HEK293 (cell line): ENCODE data around the gene SINHCAF.

Source experiments
- CTCF ChIA-PET: fragments of 350-600 bp; formaldehyde crosslinking; extraction: SDS; loops from one replicate; lab custom pipeline; 2021; ENCODE audit warnings: antibody characterized with exemption; lab: Yijun Ruan, JAX
- POLR2A ChIA-PET: fragments of 300-600 bp; formaldehyde crosslinking; extraction: SDS; loops from one replicate; lab custom pipeline; 2020; ENCODE audit warnings: antibody characterized with exemption, inconsistent platforms; lab: Yijun Ruan, JAX
- H3K27ac ChIP-seq: fragments of 200-500 bp; sonication (Bioruptor generic); 2 replicates; pipeline ENCODE4 v1.5.1; 2014; ENCODE audit warnings: low read depth, low read length, control low read depth, inconsistent platforms; ENCODE audit errors: extremely low read depth
- H3K36me3 ChIP-seq, 2 experiments: fragments of 200-500 bp in 1 of 2; sonication (Bioruptor generic) in 1 of 2; 1 replicate in 1 of 2; 2 replicates in 1 of 2; pipeline ENCODE4 v1.5.1; 2014 to 2017; ENCODE audit warnings: inconsistent platforms in 2 of 2, low read length in 2 of 2; ENCODE audit not compliant: control insufficient read depth in 2 of 2, insufficient read depth in 1 of 2
- H3K4me1 ChIP-seq: fragments of 200-500 bp; sonication (Bioruptor generic); 2 replicates; pipeline ENCODE4 v1.5.1; 2014; ENCODE audit warnings: mild to moderate bottlenecking, low read length, inconsistent platforms; ENCODE audit not compliant: control insufficient read depth, insufficient read depth
- H3K4me3 ChIP-seq: 2 replicates; pipeline ENCODE4 v1.5.1; 2011; ENCODE audit warnings: low read depth, mild to moderate bottlenecking, control low read depth, low read length, moderate library complexity
- H3K9me3 ChIP-seq: fragments of 200-500 bp; sonication (Bioruptor generic); 2 replicates; pipeline ENCODE4 v1.5.1; 2014; ENCODE audit warnings: low read depth, low read length, inconsistent platforms; ENCODE audit not compliant: control insufficient read depth, insufficient read depth
- AEBP2 ChIP-seq: fragments of 450-650 bp; formaldehyde crosslinking; IDR thresholded peaks from 2 replicates; pipeline ENCODE4 v1.5.1; 2016; ENCODE audit warnings: missing biosample characterization, missing genetic modification characterization, borderline replicate concordance
- FEZF1 ChIP-seq: fragments of 450-650 bp; formaldehyde crosslinking; IDR thresholded peaks from 2 replicates; pipeline ENCODE4 v1.5.1; 2016; ENCODE audit warnings: missing biosample characterization, missing genetic modification characterization
- GLI2 ChIP-seq: fragments of 450-650 bp; formaldehyde crosslinking; IDR thresholded peaks from 2 replicates; pipeline ENCODE4; 2017; ENCODE audit warnings: missing biosample characterization, missing genetic modification characterization, low read depth, borderline replicate concordance
- GLIS1 ChIP-seq: fragments of 450-650 bp; formaldehyde crosslinking; IDR thresholded peaks from 2 replicates; pipeline ENCODE4 v1.5.1; 2016; ENCODE audit warnings: missing biosample characterization, missing genetic modification characterization
- IKZF3 ChIP-seq: fragments of 450-650 bp; IDR thresholded peaks from 2 replicates; pipeline ENCODE4 v1.5.0; 2018; ENCODE audit warnings: missing biosample characterization, mild to moderate bottlenecking, missing genetic modification characterization, moderate library complexity
- KLF9 ChIP-seq: fragments of 450-650 bp; formaldehyde crosslinking; IDR thresholded peaks from 2 replicates; pipeline ENCODE4 v1.5.1; 2016; ENCODE audit warnings: missing biosample characterization, missing genetic modification characterization, low read depth
- PRDM1 ChIP-seq: fragments of 450-650 bp; formaldehyde crosslinking; IDR thresholded peaks from 2 replicates; pipeline ENCODE4; 2016; ENCODE audit warnings: missing biosample characterization, missing genetic modification characterization
- SCRT1 ChIP-seq: fragments of 450-650 bp; formaldehyde crosslinking; IDR thresholded peaks from 2 replicates; pipeline ENCODE4 v1.5.1; 2016; ENCODE audit warnings: missing biosample characterization, missing genetic modification characterization, borderline replicate concordance
- WT1 ChIP-seq: fragments of 450-650 bp; formaldehyde crosslinking; IDR thresholded peaks from 2 replicates; pipeline ENCODE4 v1.5.1; 2016; ENCODE audit warnings: missing biosample characterization, missing genetic modification characterization
- YY1 ChIP-seq: fragments of 450-650 bp; formaldehyde crosslinking; IDR thresholded peaks from 2 replicates; pipeline ENCODE4 v1.5.1; 2018; ENCODE audit warnings: missing biosample characterization, missing genetic modification characterization
- ZBTB17 ChIP-seq: fragments of 450-650 bp; formaldehyde crosslinking; IDR thresholded peaks from 2 replicates; pipeline ENCODE4 v1.5.1; 2016; ENCODE audit warnings: missing biosample characterization, missing genetic modification characterization
- ZNF10 ChIP-seq: fragments of 450-650 bp; formaldehyde crosslinking; IDR thresholded peaks from 2 replicates; pipeline ENCODE4 v1.5.1; 2017; ENCODE audit warnings: missing biosample characterization, missing genetic modification characterization
- ZNF221 ChIP-seq: fragments of 450-650 bp; formaldehyde crosslinking; IDR thresholded peaks from 2 replicates; pipeline ENCODE4 v1.5.1; 2017; ENCODE audit warnings: missing biosample characterization, missing genetic modification characterization, borderline replicate concordance
- ZNF335 ChIP-seq: fragments of 450-650 bp; formaldehyde crosslinking; conservative IDR thresholded peaks from 2 replicates; pipeline ENCODE4 v1.5.1; 2016; ENCODE audit warnings: missing biosample characterization, missing genetic modification characterization
- ZNF341 ChIP-seq: fragments of 450-650 bp; formaldehyde crosslinking; IDR thresholded peaks from 2 replicates; pipeline ENCODE4; 2016; ENCODE audit warnings: low read depth, missing biosample characterization, missing genetic modification characterization
- ZNF354C ChIP-seq: fragments of 450-650 bp; formaldehyde crosslinking; IDR thresholded peaks from 2 replicates; pipeline ENCODE4 v1.5.1; 2016; ENCODE audit warnings: missing biosample characterization, missing genetic modification characterization, low read depth, borderline replicate concordance
- ZNF449 ChIP-seq: fragments of 450-650 bp; formaldehyde crosslinking; IDR thresholded peaks from 2 replicates; pipeline ENCODE4 v1.5.1; 2017; ENCODE audit warnings: missing biosample characterization, mild to moderate bottlenecking, missing genetic modification characterization, moderate library complexity
- ZNF501 ChIP-seq: fragments of 450-650 bp; formaldehyde crosslinking; IDR thresholded peaks from 2 replicates; pipeline ENCODE4 v1.5.1; 2016; ENCODE audit warnings: missing biosample characterization, missing genetic modification characterization
- ZNF514 ChIP-seq: fragments of 450-650 bp; formaldehyde crosslinking; IDR thresholded peaks from 2 replicates; pipeline ENCODE4 v1.5.1; 2016; ENCODE audit warnings: missing biosample characterization, missing genetic modification characterization
- ZNF518A ChIP-seq: fragments of 450-650 bp; formaldehyde crosslinking; conservative IDR thresholded peaks from 2 replicates; pipeline ENCODE4 v1.5.1; 2016; ENCODE audit warnings: low read depth, missing biosample characterization, missing genetic modification characterization
- ZNF521 ChIP-seq: fragments of 450-650 bp; formaldehyde crosslinking; IDR thresholded peaks from 2 replicates; pipeline ENCODE4 v1.5.1; 2017; ENCODE audit warnings: missing biosample characterization, mild to moderate bottlenecking, missing genetic modification characterization
- ZNF530 ChIP-seq: fragments of 450-650 bp; formaldehyde crosslinking; IDR thresholded peaks from 2 replicates; pipeline ENCODE4 v1.5.1; 2016; ENCODE audit warnings: low read depth, missing biosample characterization, missing genetic modification characterization
- ZNF548 ChIP-seq: fragments of 450-650 bp; formaldehyde crosslinking; IDR thresholded peaks from 2 replicates; pipeline ENCODE4 v1.5.1; 2016; ENCODE audit warnings: missing biosample characterization, missing genetic modification characterization
- ZNF549 ChIP-seq: fragments of 450-650 bp; IDR thresholded peaks from 2 replicates; pipeline ENCODE4 v1.5.1; 2018; ENCODE audit warnings: missing biosample characterization, missing genetic modification characterization, mild to moderate bottlenecking, inconsistent platforms, moderate library complexity
- ZNF561 ChIP-seq: fragments of 450-650 bp; IDR thresholded peaks from 2 replicates; pipeline ENCODE4 v1.5.1; 2018; ENCODE audit warnings: missing biosample characterization, missing genetic modification characterization, borderline replicate concordance
- ZNF660 ChIP-seq: fragments of 450-650 bp; IDR thresholded peaks from 2 replicates; pipeline ENCODE4 v1.5.1; 2018; ENCODE audit warnings: missing biosample characterization, mild to moderate bottlenecking, missing genetic modification characterization
- ZNF704 ChIP-seq: fragments of 450-650 bp; formaldehyde crosslinking; IDR thresholded peaks from 2 replicates; pipeline ENCODE4 v1.5.1; 2016; ENCODE audit warnings: missing biosample characterization, missing genetic modification characterization
- ZNF776 ChIP-seq: fragments of 450-650 bp; formaldehyde crosslinking; IDR thresholded peaks from 2 replicates; pipeline ENCODE4 v1.5.0; 2017; ENCODE audit warnings: missing biosample characterization, missing genetic modification characterization, borderline replicate concordance
- ZSCAN30 ChIP-seq: fragments of 450-650 bp; IDR thresholded peaks from 2 replicates; pipeline ENCODE4 v1.5.1; 2018; ENCODE audit warnings: missing biosample characterization, mild to moderate bottlenecking, missing genetic modification characterization, moderate library complexity

SINHCAF gene

GRCh38 chr12:31370531-31371255 lies 44.7 kb upstream of the SINHCAF start:
- Histone ChIP-seq H3K9me3 (no peaks in the 10 kb centered on the region), H3K4me3 (peak overlapping the region; percentile 0; the same call in 1 of the 2 replicates), H3K36me3 (no peaks in the 10 kb centered on the region), H3K27ac (peak overlapping the region; percentile 89), H3K4me1 (peaks cover 21% of the 10 kb centered on the region)
- ChIA-PET POLR2A (interaction anchor here (0.7 to 1.2 kb wide), 2 partner anchors 9 to 45 kb away, joined by 3 to 4 read pairs; partner anchors contain the start of gene SINHCAF), CTCF (interaction anchor here (1.1 to 1.8 kb wide), 3 partner anchors 11 to 99 kb away, joined by 3 to 5 read pairs (median 5); no protein-coding TSS in a partner anchor)
- TF ChIP-seq WT1 (tag by site-specific recombination) (no peak), YY1 (tag by site-specific recombination) (no peak), ZNF660 (no peak; the same call in 1 of the 2 replicates), ZNF449 (no peak), ZBTB17 (tag by site-specific recombination) (peak; percentile 74), FEZF1 (tag by site-specific recombination) (no peak), ZNF354C (no peak), KLF9 (no peak), ZNF341 (tag by site-specific recombination) (no peak), ZNF514 (no peak), ZNF776 (no peak), ZNF704 (tag by site-specific recombination) (no peak), ZNF501 (tag by site-specific recombination) (no peak), SCRT1 (tag by site-specific recombination) (0 out of 2 replicates have a peak, but pooled peaks have one; percentile 51), GLI2 (no peak), AEBP2 (no peak), ZNF530 (tag by site-specific recombination) (no peak), ZNF221 (tag by site-specific recombination) (no peak), ZNF548 (tag by site-specific recombination) (no peak), ZSCAN30 (tag by site-specific recombination) (0 out of 2 replicates have a peak, but pooled peaks have one; percentile 54), ZNF335 (peak; percentile 10; the same call in 1 of the 2 replicates), PRDM1 (tag by site-specific recombination) (no peak), ZNF518A (tag by site-specific recombination) (no peak), ZNF521 (tag by site-specific recombination) (no peak), ZNF549 (tag by site-specific recombination) (no peak), GLIS1 (no peak), IKZF3 (tag by site-specific recombination) (peak; percentile 54), ZNF10 (tag by site-specific recombination) (no peak), ZNF561 (tag by site-specific recombination) (peak; percentile 27; the same call in 1 of the 2 replicates)
